ENCODE results near the gene HDAC2.
"Not testable (repeated sequence)": the region's sequence is repeated elsewhere in the genome, so short reads cannot be mapped to it uniquely, and the experiment has no call there.

The HDAC2 gene

GRCh38 chr6:113970805-113971676, at the start of gene HDAC2:
Gene HDAC2, minus strand, starts transcription at chr6:113971148. Its CDS starts 240 bp downstream, at chr6:113970908.
- peak; percentile 90 for DNase-seq

- DNase-seq = no peak
Observed at GRCh38 chr6:114020196-114020595, 49.2 kb upstream of the HDAC2 start.

GRCh38 chr6:114017146-114017545, 46.2 kb upstream of the HDAC2 start:
- DNase-seq = not testable (repeated sequence)

GRCh38 chr6:114014106-114014505, 43.2 kb upstream of the HDAC2 start:
- not testable (repeated sequence) for DNase-seq

GRCh38 chr6:114011486-114011885, 40.5 kb upstream of the HDAC2 start:
- not testable (repeated sequence) for DNase-seq

- no peak for DNase-seq
Observed at GRCh38 chr6:114010540-114010939, 39.6 kb upstream of the HDAC2 start.

- no peak for DNase-seq
Observed at GRCh38 chr6:114009192-114009591, 38.2 kb upstream of the HDAC2 start.

- no peak for DNase-seq
Observed at GRCh38 chr6:114008331-114008730, 37.4 kb upstream of the HDAC2 start.

GRCh38 chr6:114007516-114007915, 36.6 kb upstream of the HDAC2 start:
- peak; percentile 6 for DNase-seq

- DNase-seq = no peak
Observed at GRCh38 chr6:114001354-114001753, 30.4 kb upstream of the HDAC2 start.

- DNase-seq = no peak
Observed at GRCh38 chr6:114000069-114000468, 29.1 kb upstream of the HDAC2 start.

GRCh38 chr6:113999284-113999683, 28.3 kb upstream of the HDAC2 start:
- no peak for DNase-seq

GRCh38 chr6:113998811-113999210, 27.9 kb upstream of the HDAC2 start:
- DNase-seq = no peak

- no peak for DNase-seq
Observed at GRCh38 chr6:113997116-113997515, 26.2 kb upstream of the HDAC2 start.

GRCh38 chr6:113995634-113996033, 24.7 kb upstream of the HDAC2 start:
- no peak for DNase-seq

- peak; percentile 11 for DNase-seq
Observed at GRCh38 chr6:113994934-113995342, 24.0 kb upstream of the HDAC2 start.

- no peak for DNase-seq
Observed at GRCh38 chr6:113989675-113990074, 18.7 kb upstream of the HDAC2 start.

- not testable (repeated sequence) for DNase-seq
Observed at GRCh38 chr6:113982675-113983074, 11.7 kb upstream of the HDAC2 start.

- DNase-seq = no peak
Observed at GRCh38 chr6:113982055-113982550, 11.2 kb upstream of the HDAC2 start.

GRCh38 chr6:113980937-113981554, 10.1 kb upstream of the HDAC2 start:
- DNase-seq = no peak

GRCh38 chr6:113979937-113980336, 9.0 kb upstream of the HDAC2 start:
- DNase-seq = no peak

GRCh38 chr6:113978084-113978675, 7.2 kb upstream of the HDAC2 start:
- no peak for DNase-seq

GRCh38 chr6:113976806-113977205, 5.9 kb upstream of the HDAC2 start:
- DNase-seq = no peak

- no peak for DNase-seq
Observed at GRCh38 chr6:113971741-113972140, 793 bp upstream of the HDAC2 start.
